ENCODE measurements around the gene CRYBB2. TPM values are rescaled to one million over a fixed set of nuclear protein-coding genes. Genes with fewer than 3 reads are reported as not detected.

Gene CRYBB2, protein sequence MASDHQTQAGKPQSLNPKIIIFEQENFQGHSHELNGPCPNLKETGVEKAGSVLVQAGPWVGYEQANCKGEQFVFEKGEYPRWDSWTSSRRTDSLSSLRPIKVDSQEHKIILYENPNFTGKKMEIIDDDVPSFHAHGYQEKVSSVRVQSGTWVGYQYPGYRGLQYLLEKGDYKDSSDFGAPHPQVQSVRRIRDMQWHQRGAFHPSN
- total RNA-seq (2021; ENCODE audit: unreplicated experiment) (0.39 TPM), Bru-seq, nascent RNA (percentile 43 among the genes with signal in this experiment), BruChase-seq, experiment 1, labeled RNA remaining after a 2-hour chase (percentile 34 among the genes with signal in this experiment), BruChase-seq, experiment 2, labeled RNA remaining after a 6-hour chase (percentile 36 among the genes with signal in this experiment)
- 0.91 TPM for polyA plus RNA-seq (2012; ENCODE audit: insufficient read length)
- long read RNA-seq, result 0 reads

DNA sequence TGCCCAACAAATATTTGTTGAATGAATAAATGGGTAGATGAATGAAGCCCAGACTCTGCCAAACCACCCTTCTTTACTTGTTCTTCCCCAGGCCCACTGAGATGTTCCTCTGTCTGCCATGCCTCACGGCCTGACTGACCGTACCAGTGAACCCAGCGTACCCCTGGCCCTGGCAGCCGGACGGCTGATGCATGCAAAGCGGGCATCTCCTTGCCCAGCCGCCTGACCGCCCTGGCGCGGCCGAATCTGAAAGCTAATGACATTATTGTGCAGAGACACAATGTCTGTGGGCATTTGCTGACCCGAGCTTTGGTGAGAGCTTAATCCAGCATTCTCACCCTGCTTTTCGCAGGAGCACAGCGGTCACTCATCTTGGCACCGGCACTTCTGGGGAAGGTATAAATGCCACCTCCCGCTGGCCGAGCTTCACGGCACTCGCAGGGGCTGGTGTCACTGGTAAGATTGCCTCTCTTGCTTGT is at the start of gene CRYBB2:
Gene CRYBB2, plus strand, starts transcription at position 429 of the 479 bp plus-strand sequence. CDS start 1,791 bp downstream, outside the sequence.
- POLR2A ChIA-PET, result no interaction called here
- Histone ChIP-seq H3K27ac (ENCODE audit: low read length) (no peak within 1 kb of the TSS), H3K27me3 (ENCODE audit: control insufficient read depth, insufficient read depth, low read length) (no peaks in the 10 kb centered on the region; the same call in 1 of the 2 replicates), H3K4me3 (ENCODE audit: low read depth in 2 of 2, low read length in 2 of 2) (no peak within 1 kb of the TSS), H3K9me3 (ENCODE audit: control insufficient read depth, insufficient read depth, low read depth, low read length) (no peaks in the 10 kb centered on the region), H3K4me1 (ENCODE audit: control insufficient read depth, insufficient read depth, low read length) (no peaks in the 10 kb centered on the region), H3K36me3 (ENCODE audit: control insufficient read depth, insufficient read depth, low read length) (no peaks in the 10 kb centered on the region)
- ATAC-seq (no peak), DNase-seq (ENCODE audit: low read depth, low spot score) (no peak)
- BruUV-seq (replicated peaks), result no TSS peak
- intact Hi-C loops (cut with micrococcal nuclease; ENCODE audit: unreplicated experiment), result no loop called here
- in situ Hi-C loops (cut with HindIII; ENCODE audit: low pct_unique_long_range_greater_than_20kb, low sequenced_read_pairs), result no loop called here
- TF ChIP-seq, protein P1, sequence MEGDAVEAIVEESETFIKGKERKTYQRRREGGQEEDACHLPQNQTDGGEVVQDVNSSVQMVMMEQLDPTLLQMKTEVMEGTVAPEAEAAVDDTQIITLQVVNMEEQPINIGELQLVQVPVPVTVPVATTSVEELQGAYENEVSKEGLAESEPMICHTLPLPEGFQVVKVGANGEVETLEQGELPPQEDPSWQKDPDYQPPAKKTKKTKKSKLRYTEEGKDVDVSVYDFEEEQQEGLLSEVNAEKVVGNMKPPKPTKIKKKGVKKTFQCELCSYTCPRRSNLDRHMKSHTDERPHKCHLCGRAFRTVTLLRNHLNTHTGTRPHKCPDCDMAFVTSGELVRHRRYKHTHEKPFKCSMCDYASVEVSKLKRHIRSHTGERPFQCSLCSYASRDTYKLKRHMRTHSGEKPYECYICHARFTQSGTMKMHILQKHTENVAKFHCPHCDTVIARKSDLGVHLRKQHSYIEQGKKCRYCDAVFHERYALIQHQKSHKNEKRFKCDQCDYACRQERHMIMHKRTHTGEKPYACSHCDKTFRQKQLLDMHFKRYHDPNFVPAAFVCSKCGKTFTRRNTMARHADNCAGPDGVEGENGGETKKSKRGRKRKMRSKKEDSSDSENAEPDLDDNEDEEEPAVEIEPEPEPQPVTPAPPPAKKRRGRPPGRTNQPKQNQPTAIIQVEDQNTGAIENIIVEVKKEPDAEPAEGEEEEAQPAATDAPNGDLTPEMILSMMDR (IDR thresholded peaks at IDR 0.05), result no peak
- no peak for TF ChIP-seq SIN3A (IDR thresholded peaks at IDR 0.05; ENCODE audit: borderline replicate concordance, insufficient read depth, low read depth, low read length)
- TF ChIP-seq TCF7L2 (IDR thresholded peaks at IDR 0.05; ENCODE audit: low read depth, low read length), result no peak
- TF ChIP-seq POLR2AphosphoS5 (IDR thresholded peaks at IDR 0.05; ENCODE audit: low read depth, low read length), result no peak
- TF ChIP-seq, protein P2, sequence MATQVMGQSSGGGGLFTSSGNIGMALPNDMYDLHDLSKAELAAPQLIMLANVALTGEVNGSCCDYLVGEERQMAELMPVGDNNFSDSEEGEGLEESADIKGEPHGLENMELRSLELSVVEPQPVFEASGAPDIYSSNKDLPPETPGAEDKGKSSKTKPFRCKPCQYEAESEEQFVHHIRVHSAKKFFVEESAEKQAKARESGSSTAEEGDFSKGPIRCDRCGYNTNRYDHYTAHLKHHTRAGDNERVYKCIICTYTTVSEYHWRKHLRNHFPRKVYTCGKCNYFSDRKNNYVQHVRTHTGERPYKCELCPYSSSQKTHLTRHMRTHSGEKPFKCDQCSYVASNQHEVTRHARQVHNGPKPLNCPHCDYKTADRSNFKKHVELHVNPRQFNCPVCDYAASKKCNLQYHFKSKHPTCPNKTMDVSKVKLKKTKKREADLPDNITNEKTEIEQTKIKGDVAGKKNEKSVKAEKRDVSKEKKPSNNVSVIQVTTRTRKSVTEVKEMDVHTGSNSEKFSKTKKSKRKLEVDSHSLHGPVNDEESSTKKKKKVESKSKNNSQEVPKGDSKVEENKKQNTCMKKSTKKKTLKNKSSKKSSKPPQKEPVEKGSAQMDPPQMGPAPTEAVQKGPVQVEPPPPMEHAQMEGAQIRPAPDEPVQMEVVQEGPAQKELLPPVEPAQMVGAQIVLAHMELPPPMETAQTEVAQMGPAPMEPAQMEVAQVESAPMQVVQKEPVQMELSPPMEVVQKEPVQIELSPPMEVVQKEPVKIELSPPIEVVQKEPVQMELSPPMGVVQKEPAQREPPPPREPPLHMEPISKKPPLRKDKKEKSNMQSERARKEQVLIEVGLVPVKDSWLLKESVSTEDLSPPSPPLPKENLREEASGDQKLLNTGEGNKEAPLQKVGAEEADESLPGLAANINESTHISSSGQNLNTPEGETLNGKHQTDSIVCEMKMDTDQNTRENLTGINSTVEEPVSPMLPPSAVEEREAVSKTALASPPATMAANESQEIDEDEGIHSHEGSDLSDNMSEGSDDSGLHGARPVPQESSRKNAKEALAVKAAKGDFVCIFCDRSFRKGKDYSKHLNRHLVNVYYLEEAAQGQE (IDR thresholded peaks at IDR 0.05; ENCODE audit: insufficient read depth in 1 of 2, low read depth in 2 of 2, low read length in 1 of 2), result no peak
- CTCF ChIA-PET, result no interaction called here

DNA sequence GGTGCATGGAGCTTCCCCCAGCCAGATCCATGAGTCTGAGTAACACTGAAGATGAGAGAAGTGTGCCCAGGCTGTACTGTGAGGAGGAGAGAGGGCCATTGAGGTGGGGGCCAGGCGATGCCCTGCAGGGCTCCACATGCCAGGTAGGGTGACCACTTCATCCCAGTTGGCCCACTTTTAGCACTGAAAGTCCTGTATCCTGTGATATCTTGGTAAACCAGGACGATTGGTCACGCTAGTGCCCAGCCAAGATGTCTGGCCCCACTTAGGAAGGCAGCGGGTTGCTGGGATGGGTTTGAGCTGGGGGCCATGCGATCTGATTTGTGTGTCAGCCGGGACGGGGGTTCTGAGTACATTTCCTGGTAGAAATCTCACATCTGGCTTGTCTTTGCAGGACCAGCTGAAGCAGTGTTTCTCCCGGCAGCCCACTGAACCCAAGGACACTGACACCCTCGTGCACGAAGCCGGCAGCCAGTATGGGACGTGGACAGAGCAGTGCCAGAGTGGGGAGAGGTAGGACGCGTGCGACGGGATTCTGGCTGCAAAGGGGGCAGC is 48.9 kb upstream of the CRYBB2 start:
- ChIA-PET CTCF (no interaction called here), POLR2A (no interaction called here)
- no peak for DNase-seq (ENCODE audit: low read depth, low spot score)
- intact Hi-C loops (cut with micrococcal nuclease; ENCODE audit: unreplicated experiment) (no loop called here), in situ Hi-C loops (cut with HindIII; ENCODE audit: low pct_unique_long_range_greater_than_20kb, low sequenced_read_pairs) (no loop called here)
- no peak for ATAC-seq
- Histone ChIP-seq H3K27ac (ENCODE audit: low read length) (no peak overlapping the region), H3K9me3 (ENCODE audit: control insufficient read depth, insufficient read depth, low read depth, low read length) (no peaks in the 10 kb centered on the region), H3K4me3 (ENCODE audit: low read depth in 2 of 2, low read length in 2 of 2) (no peak overlapping the region), H3K36me3 (ENCODE audit: control insufficient read depth, insufficient read depth, low read length) (no peaks in the 10 kb centered on the region; the same call in 1 of the 2 replicates), H3K27me3 (ENCODE audit: control insufficient read depth, insufficient read depth, low read length) (no peaks in the 10 kb centered on the region), H3K4me1 (ENCODE audit: control insufficient read depth, insufficient read depth, low read length) (peaks cover 10% of the 10 kb centered on the region)
- TF ChIP-seq POLR2AphosphoS5 (IDR thresholded peaks at IDR 0.05; ENCODE audit: low read depth, low read length) (no peak), SIN3A (IDR thresholded peaks at IDR 0.05; ENCODE audit: borderline replicate concordance, insufficient read depth, low read depth, low read length) (no peak), TCF7L2 (IDR thresholded peaks at IDR 0.05; ENCODE audit: low read depth, low read length) (no peak)
- TF ChIP-seq, protein P2 (IDR thresholded peaks at IDR 0.05; ENCODE audit: insufficient read depth in 1 of 2, low read depth in 2 of 2, low read length in 1 of 2), result no peak
- TF ChIP-seq, protein P1 (IDR thresholded peaks at IDR 0.05), result no peak
- BruUV-seq (replicated peaks), result no TSS peak
